ENCODE measurements around the gene ZNF470.

GRCh38 chr19:56596676-56597075 lies 29.4 kb downstream of the ZNF470 start:
- TF ChIP-seq REST (tag by site-specific recombination; IDR thresholded peaks at IDR 0.05): no peak
- no peak for TF ChIP-seq ZFP41 (tag by site-specific recombination; IDR thresholded peaks at IDR 0.05; ENCODE audit: borderline replicate concordance)
- no peak for TF ChIP-seq ZNF223 (tag by site-specific recombination; IDR thresholded peaks at IDR 0.05)
- TF ChIP-seq ZNF529 (tag by site-specific recombination; IDR thresholded peaks at IDR 0.05; ENCODE audit: insufficient replicate concordance): no peak
- no peak for TF ChIP-seq ZNF530 (tag by site-specific recombination; IDR thresholded peaks at IDR 0.05; ENCODE audit: low read depth)
- TF ChIP-seq, protein P1, sequence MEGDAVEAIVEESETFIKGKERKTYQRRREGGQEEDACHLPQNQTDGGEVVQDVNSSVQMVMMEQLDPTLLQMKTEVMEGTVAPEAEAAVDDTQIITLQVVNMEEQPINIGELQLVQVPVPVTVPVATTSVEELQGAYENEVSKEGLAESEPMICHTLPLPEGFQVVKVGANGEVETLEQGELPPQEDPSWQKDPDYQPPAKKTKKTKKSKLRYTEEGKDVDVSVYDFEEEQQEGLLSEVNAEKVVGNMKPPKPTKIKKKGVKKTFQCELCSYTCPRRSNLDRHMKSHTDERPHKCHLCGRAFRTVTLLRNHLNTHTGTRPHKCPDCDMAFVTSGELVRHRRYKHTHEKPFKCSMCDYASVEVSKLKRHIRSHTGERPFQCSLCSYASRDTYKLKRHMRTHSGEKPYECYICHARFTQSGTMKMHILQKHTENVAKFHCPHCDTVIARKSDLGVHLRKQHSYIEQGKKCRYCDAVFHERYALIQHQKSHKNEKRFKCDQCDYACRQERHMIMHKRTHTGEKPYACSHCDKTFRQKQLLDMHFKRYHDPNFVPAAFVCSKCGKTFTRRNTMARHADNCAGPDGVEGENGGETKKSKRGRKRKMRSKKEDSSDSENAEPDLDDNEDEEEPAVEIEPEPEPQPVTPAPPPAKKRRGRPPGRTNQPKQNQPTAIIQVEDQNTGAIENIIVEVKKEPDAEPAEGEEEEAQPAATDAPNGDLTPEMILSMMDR (tag by site-specific recombination; IDR thresholded peaks at IDR 0.05): no peak
- TF ChIP-seq ZNF624 (tag by site-specific recombination; IDR thresholded peaks at IDR 0.05): no peak
- TF ChIP-seq ZBTB7A (tag by site-specific recombination; IDR thresholded peaks at IDR 0.05; ENCODE audit: low read depth): no peak
- TF ChIP-seq ZFP3 (tag by site-specific recombination; IDR thresholded peaks at IDR 0.05; ENCODE audit: low read depth): no peak
- TF ChIP-seq ZNF521 (tag by site-specific recombination; IDR thresholded peaks at IDR 0.05): no peak
- no peak for TF ChIP-seq ZNF629 (tag by site-specific recombination; IDR thresholded peaks at IDR 0.05)
- TF ChIP-seq, protein P2, sequence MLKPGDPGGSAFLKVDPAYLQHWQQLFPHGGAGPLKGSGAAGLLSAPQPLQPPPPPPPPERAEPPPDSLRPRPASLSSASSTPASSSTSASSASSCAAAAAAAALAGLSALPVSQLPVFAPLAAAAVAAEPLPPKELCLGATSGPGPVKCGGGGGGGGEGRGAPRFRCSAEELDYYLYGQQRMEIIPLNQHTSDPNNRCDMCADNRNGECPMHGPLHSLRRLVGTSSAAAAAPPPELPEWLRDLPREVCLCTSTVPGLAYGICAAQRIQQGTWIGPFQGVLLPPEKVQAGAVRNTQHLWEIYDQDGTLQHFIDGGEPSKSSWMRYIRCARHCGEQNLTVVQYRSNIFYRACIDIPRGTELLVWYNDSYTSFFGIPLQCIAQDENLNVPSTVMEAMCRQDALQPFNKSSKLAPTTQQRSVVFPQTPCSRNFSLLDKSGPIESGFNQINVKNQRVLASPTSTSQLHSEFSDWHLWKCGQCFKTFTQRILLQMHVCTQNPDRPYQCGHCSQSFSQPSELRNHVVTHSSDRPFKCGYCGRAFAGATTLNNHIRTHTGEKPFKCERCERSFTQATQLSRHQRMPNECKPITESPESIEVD (tag by site-specific recombination; IDR thresholded peaks at IDR 0.05): no peak
- no peak for TF ChIP-seq OVOL3 (tag by site-specific recombination; IDR thresholded peaks at IDR 0.05)
- TF ChIP-seq, protein P3, sequence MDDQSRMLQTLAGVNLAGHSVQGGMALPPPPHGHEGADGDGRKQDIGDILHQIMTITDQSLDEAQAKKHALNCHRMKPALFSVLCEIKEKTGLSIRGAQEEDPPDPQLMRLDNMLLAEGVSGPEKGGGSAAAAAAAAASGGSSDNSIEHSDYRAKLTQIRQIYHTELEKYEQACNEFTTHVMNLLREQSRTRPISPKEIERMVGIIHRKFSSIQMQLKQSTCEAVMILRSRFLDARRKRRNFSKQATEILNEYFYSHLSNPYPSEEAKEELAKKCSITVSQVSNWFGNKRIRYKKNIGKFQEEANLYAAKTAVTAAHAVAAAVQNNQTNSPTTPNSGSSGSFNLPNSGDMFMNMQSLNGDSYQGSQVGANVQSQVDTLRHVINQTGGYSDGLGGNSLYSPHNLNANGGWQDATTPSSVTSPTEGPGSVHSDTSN (CRISPR knock-in tag; IDR thresholded peaks at IDR 0.05): no peak

All from HEK293 (cell line).